NCI-H748 (cell line): ENCODE data around the gene HOXD13.

Experiments used
- DNase-seq: peaks from one replicate; lab custom pipeline; 2025; ENCODE audit not compliant: unreplicated experiment; lab: John Stamatoyannopoulos, UW

The HOXD13 gene

GRCh38 chr2:176130957-176131847 lies 38.7 kb downstream of the HOXD13 start:
- peak; percentile 44 for DNase-seq

DNA sequence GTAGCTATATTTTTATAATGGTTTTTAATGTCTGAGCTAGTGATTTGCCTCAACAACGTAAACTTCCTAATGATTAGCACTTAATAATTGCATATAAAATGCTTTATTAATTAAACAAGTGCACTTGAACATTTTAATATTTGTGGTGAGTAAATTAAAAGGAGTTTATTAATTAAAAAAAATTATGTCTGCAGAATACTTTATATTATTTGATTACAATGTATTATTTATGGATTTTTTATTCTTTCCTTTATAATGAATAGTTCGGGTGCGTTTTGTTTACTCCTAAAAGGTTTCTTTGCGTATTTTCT lies 39.3 kb downstream of the HOXD13 start:
- no peak for DNase-seq

GRCh38 chr2:176132205-176133171 lies 40.0 kb downstream of the HOXD13 start:
- peak; percentile 81 for DNase-seq

GRCh38 chr2:176133389-176133788 lies 40.9 kb downstream of the HOXD13 start:
- peak; percentile 45 for DNase-seq

- DNase-seq, result peak; percentile 26
Measured at GRCh38 chr2:176134035-176134434, 41.5 kb downstream of the HOXD13 start.

GRCh38 chr2:176135035-176135440 lies 42.5 kb downstream of the HOXD13 start:
- DNase-seq, result peak; percentile 63

GRCh38 chr2:176136374-176137251 lies 44.1 kb downstream of the HOXD13 start:
- DNase-seq, result peak; percentile 77

DNA sequence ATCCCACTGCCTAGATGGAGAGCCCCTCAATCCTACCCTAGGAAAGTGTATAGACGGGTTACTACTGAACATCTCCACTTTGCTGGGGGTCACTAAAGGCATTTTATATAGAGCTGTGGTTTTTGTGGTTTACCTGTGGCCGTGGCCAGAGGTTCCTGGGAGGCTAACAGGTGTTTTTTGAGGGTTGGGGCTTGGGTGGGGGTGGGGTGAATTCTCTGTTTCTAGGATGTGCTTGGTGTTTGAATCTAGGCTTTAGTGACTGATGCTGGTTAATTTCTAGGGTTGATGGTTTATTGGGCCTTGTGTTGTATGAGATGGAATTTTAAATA lies 44.7 kb downstream of the HOXD13 start:
- peak; percentile 47 for DNase-seq

DNA sequence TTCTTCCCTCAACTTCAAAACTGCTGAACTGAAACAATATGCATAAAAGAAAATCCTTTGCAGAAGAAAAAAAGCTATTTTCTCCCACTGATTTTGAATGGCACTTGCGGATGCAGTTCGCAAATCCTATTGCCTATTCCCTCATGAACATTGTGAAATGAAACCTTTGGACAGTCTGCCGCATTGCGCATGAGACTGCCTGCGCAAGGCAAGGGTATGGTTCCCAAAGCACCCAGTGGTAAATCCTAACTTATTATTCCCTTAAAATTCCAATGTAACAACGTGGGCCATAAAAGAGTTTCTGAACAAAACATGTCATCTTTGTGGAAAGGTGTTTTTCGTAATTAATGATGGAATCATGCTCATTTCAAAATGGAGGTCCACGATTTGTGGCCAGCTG lies 45.4 kb downstream of the HOXD13 start:
- peak; percentile 44 for DNase-seq

DNA sequence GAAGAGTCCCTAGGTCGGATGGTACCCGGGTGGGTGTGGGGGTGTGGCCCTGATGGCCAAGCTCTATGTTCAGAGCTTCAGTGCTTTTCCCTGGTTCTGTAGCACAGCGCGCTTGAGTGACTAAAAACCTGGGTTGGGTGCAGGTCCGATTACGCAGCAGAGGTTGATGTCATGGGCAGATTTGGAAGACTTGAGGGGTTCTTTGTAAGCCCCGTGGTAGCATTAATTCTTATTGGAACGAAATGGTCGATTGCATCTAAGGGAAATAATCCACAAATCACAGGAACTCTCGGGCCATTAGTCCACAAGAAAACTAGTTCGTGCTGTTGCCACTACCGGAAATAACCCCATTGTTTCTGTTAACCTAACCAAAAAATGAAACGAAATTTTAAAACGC lies 46.0 kb downstream of the HOXD13 start:
- DNase-seq, result peak; percentile 54

DNA sequence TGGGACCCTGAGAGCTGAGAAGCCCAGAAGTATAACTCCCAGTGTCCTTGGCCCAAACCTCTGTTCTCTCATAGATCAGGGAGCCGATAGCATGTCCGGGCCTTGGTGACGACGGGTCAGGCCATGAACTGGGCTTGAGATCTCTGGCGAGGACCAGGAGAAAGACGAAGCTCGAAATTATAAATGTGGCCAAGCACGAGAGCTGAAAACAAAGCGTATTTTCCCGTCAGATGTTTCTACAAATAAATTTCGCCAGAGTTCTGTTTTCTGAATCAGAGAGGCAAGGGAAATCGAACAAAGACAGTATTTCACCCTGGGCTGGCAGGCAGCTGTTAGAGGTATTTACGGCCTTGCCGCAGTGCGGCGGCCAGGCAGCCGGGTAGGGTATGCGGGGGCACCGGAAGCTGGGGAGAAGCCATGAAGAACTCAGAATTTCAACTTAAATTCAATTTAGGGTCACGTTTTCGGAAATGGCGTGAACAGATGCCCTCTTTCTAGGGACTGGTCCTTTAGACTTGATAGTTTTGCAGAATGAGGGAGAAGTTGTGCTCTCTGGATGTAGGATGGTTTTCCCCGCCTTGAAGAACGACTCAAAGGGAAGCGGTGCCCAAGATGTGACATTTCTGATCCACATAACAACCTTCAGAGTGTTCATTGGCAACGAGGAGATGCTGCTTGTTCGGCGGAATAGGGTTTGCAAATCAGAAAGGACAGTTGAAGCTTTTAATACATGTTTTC lies 46.6 kb downstream of the HOXD13 start:
- peak; percentile 51 for DNase-seq

DNA sequence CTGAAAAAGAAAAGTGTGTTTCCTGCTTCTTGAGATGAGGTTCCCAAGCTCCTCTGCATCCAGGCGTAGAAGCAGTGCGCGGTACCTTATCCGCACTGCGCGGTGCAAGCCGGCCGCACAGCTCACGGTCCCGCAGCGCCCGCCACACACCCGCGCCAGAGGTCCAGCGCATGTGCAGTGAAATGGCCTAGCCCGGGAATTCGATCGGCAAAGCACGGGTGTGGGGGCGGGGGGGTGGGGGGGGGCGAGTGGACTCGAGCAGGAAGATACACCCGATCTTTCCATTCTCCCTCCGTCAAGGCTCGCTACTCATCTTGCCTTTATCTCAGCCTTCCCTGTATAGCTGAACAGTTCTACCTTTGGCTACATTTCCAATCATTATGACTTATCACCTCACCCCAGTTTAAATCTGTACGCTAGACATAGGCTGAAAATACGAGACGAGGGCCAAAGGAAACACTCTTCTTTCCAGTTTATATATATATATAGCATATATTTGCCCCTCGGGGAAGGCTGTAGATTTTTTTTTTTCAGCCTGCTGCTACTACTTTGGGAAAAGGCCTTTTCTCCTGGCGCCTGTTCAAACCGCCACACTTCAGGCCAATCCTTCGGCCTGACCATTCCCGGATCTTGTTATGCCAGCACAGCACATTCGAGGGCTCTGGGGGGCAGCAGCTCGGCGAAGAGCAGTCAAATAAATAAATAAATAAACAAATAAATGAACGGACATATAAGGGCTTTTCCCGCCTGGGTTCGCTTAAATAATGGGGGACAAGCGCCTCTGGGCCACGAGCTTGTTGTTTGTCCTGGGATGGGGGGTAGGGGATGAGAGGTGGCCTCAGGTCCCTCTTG lies 47.4 kb downstream of the HOXD13 start:
- DNase-seq, result peak; percentile 58

- peak; percentile 75 for DNase-seq
Measured at GRCh38 chr2:176140513-176141317, 48.2 kb downstream of the HOXD13 start.

DNA sequence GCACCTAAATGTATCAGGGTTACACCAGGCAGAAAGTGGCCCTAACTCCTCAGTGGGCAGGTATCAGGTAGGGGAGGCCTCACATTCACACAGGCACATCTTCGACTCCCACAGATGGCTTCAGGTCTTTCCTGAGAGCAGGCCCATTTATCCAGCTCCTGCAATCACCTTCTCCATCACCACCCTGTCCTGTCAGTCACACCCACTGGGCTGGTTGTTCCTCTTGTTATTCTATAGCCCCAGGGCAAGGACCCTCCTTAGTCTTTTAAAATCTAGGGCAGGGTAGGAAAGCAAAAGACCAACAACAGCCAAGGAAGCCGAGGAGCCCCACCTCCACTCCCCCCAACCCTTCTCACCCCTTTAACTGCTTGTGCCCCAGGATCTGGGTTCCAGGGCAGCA lies 49.8 kb downstream of the HOXD13 start:
- no peak for DNase-seq
